GM19467 (cell line): ENCODE results near the gene H1-8.

Source experiments
- ATAC-seq: cut with Tn5 transposase; IDR thresholded peaks from one replicate; pipeline ENCODE4 v1.9.1; 2021; ENCODE audit warnings: mild to moderate bottlenecking, moderate library complexity; ENCODE audit not compliant: unreplicated experiment

H1-8 gene

GRCh38 chr3:129555153-129555550 lies 12.2 kb downstream of the H1-8 start:
- ATAC-seq = no peak

DNA sequence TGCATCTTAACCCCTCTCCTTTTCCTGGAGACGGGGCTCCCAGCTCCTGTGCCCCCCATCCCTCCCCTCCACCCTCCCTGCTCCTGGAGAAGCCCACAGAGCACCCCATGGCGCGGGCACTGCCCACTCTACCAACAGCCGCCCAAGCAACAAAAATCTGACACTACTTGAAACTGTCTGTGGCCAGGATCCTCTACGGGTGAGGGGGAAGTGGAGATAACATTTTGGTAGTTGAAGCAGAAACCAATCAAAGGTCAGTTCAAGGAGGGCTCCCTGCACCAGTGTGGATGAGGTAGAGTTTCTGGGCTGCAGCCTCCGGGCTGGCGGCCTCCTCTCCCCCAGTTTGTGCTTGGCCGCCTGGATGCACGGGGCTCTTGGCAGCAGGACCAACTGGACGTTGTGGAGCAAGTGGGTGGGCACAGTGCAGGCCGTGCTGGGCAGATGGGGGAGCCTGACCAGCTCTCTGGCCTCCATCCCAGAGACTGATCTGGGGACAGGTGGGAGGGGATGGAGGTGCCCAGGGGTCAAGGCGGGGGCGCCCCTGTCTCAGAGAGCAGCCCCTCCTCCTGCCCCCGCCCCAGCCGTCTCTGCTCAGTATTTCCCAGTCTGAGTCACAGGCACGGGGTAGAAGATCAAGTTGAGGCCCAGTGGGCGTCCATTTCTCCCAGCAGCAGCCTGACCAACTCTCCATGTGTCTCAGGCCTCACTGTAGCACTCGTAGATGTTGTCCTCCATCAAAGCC lies 12.8 kb downstream of the H1-8 start:
- ATAC-seq = no peak

DNA sequence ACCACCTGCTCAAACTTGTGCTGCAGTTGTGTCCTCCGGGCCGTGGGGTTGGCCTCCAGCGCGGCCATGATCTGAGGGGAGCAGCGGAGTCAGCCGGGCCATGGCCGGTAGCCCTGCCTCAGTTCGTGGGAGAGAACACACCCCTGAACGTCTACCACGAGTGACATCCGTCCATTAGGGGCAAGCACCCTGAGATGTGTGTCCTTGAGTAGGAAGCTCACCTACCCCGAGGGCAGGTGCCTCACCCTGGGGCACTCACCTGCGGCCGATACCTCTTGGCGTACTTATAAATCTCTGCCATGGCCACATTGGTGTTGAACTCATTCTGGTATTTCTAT lies 13.4 kb downstream of the H1-8 start:
- ATAC-seq = no peak

- no peak for ATAC-seq
These were observed 14.0 kb downstream of the H1-8 start for GRCh38 chr3:129556890-129557547.

DNA sequence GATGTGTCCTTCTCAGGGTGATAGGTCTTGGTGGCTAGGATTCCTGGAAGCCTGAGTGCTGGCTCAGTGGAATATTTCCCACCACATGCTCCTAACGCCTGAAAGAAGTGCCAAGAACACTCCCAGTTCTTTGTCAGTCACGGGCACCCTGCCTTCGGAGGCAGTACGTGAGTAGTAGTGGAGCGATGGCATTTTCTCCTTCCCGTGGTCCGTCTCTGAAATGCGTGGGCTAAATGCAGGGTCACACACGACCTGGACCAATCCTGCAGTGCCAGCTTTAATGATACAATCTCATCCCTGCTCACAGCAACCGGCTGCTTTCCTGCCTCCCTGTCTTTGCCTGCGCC lies 14.5 kb downstream of the H1-8 start:
- no peak for ATAC-seq

- ATAC-seq = no peak
These were observed 15.3 kb downstream of the H1-8 start for GRCh38 chr3:129558081-129558771.

DNA sequence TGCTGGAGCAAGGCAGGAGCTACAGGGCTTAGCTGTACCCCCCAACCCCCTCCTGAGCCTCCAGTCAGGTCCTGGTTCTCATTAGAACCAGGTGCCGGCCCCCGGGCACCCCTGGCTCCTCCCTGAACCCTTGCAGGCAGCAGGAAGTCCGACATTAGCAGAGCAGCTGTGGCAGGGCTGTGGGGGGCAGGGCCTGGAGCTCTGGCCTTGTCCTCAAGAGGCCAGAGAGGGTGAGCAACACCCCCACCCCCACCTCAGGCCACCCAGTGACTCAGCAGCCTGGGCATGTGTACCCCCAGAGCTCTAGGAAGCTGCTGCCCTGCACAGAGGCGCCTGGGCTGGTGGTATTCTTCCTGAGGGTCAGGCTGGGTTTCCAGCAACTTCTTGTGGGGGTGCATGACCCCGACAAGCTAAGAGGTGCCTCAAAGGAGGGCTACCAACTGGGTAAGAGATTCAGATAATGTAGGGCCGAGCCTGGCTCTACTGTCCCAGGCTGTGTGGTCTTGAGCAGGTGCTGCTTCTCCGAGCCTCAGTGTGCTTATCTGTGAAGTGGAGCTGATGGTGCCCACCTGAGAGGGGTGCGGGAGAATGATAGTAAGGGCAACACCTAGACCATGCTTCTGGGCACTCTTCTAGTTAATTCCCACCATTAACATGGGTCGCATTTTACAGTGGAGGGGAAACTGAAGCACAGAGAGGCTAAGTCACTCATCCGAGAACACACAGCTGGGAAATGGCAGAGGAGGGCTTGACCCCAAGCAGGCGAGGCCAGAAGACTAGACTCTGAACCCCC lies 16.0 kb downstream of the H1-8 start:
- no peak for ATAC-seq

DNA sequence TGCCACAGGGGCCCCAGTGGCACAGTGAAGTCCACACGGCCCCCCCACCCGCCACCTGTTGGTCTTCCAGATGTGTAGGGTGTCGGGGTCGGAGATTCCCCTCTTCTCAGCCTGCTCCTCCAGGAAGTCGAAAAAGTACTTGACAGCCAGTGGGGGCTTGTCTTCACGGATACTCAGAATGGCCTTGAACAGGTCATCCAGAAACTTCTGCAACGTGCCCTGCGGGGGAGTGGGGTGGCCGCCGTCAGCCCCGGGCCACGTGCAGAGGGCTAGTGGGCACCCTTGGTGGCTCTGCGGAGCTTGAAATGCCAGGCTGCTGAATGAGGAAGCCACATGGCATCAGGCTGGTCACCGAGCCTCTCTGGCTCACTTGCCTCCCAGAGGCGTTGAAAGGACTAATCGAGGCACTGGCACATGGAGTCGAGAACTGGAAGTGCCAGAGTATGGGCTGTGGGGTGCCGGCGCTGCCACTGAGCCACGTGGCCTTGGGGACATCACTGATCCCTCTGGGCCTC lies 16.6 kb downstream of the H1-8 start:
- ATAC-seq = no peak

DNA sequence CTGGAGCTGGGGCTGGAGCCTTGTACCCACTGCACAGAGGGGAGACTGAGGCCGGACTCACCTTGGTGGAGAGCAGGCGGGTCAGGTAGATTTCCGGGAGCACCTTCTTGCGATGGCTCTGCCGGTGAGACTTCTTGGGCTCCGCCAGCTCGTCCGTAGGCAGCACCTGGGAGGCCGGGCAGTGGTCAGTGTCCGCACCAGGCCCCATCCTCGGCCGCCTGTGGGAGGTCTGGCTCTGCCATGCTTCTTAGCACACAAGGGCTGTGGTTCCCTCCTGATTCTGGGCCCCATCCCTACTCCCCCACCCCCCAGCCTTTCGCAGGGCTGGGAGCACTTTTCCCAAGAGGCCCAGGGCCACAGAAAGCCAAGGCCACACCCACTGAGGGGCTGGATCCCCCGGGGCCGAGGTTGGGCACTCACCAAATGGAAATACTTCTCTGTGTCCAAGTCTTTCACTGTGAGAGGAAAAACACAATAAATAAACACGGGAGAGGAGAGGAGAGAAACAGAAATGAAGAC lies 17.4 kb downstream of the H1-8 start:
- ATAC-seq = no peak

DNA sequence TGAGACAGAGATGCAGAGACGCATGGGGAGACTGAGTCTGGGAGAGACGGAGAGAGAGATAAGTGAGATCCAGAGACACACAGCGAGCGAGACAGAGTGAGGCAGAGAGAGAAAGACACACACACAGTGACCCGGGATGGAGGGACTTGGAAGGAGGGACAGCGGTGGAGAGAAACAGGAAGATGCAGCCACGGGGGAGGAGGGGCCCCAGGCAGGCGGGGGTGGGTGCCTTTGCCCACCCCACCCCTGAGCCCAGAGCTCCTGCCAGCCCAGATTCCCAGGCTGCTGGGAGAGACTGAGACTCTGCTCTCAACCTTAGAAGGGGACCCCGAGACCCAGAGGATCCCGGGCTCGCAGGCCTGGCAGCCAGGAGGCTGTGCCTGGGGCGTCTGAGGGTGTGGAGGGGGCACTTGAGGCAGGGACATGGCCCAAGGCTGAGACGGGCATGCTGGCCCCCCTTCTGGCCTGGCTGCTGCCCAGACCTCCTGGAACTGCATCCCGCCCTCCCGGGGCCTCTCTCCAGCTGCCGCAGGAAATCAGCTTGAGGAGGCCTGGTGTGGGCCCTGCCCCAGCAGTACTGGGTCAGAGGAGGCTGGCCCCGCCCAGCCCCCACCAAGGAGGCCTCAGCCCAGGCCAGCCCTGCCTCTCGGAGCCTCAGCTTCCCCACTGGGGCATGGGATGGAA lies 18.1 kb downstream of the H1-8 start:
- ATAC-seq = no peak

- ATAC-seq = no peak
These were observed 18.8 kb downstream of the H1-8 start for GRCh38 chr3:129561619-129562248.

DNA sequence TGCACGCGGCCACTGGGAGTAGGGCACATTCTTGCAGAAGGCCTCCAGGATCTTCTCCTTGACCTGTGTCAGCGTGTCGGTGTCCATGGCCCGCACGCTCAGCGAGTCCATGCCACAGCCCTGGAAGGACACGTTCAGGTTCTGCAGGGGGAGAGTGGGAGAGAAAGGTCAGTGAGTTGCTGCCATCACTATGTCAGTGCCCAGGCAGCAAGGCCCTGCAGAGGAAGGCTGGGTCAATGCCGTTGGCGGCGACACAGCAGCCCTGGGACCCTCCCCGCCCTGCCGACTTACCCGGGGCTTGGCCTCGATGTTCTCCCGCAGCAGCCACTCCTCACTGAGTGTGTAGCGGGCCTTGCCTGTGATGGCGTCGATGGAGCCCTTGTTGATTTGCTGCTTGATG lies 19.8 kb downstream of the H1-8 start:
- ATAC-seq = no peak

GRCh38 chr3:129563332-129563731 lies 20.4 kb downstream of the H1-8 start:
- no peak for ATAC-seq

- no peak for ATAC-seq
These were observed 21.0 kb downstream of the H1-8 start for GRCh38 chr3:129563850-129564535.

DNA sequence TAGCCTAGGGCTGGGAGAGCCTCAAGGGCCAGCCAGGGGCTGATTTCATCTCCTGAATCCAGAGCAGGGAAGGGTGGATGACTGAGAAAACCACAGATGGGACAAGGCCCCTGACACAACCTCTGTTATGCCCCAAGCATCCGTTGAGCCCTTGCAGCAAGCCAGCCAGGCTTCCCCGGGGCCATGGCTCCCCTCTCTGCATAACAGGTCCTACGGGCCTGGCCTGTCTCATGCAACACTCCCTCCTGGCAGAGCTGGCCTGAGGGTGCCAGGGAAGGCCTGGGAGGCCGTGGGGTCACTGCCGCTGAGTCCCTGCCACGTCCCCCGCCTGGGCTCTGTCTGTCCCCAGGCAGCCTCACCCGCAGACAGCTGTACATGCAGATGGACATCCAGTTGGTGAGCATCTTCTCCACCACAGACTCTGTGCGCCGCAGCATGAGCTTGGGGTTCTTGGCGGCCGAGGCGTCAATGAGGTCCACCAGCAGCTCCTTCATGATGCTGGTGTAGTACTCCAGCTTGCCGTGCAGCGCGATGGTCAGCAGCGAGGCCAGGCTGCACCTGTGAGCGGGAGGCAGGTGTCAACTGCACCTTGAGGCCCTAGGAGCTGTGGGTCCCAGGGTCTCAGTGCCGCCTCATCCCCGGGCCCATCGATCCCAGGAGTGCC lies 22.1 kb downstream of the H1-8 start:
- no peak for ATAC-seq

- ATAC-seq = no peak
These were observed 22.9 kb downstream of the H1-8 start for GRCh38 chr3:129565902-129566301.

GRCh38 chr3:129567176-129567705 lies 24.3 kb downstream of the H1-8 start:
- ATAC-seq = no peak

- ATAC-seq = no peak
These were observed 25.0 kb downstream of the H1-8 start for GRCh38 chr3:129567939-129568338.

DNA sequence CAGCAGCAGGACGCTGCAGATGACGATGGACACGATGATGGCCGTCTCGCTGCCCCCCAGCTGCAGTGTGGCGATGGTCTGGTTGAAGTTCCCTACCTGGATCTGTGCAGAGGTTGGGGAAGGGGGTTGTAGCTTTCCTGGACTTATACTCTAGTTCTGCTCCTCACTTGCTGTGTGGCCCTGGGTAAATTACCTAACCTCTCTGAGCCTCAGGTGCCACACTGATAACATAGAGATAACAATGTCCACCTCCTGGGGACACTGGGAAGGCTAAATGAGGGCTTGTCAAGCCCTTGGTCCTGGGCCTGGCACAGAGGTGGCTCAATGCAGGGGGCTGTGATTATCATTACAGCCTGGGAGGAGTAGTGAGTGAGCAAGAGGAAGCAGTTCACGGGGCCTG lies 26.9 kb downstream of the H1-8 start:
- ATAC-seq = no peak
